Nephron (organoid): ENCODE results near the gene CCDC93.
"Not testable (repeated sequence)": the region's sequence is repeated elsewhere in the genome, so short reads cannot be mapped to it uniquely, and the experiment has no call there.

ENCODE experiments used
- H3K27ac Mint-ChIP-seq, 3 experiments: 2 replicates each; pipeline ENCODE4 v1.8.0; 2020; ENCODE audit warnings: mixed read lengths in 3 of 3, mild to moderate bottlenecking in 2 of 3, moderate library complexity in 1 of 3
- H3K27me3 Mint-ChIP-seq: 2 replicates; pipeline ENCODE4 v1.8.0; 2021; ENCODE audit warnings: low read depth, mild to moderate bottlenecking, moderate library complexity, mixed read lengths
- H3K36me3 Mint-ChIP-seq: 2 replicates; pipeline ENCODE4 v1.8.0; 2020; ENCODE audit warnings: low read depth, mixed read lengths
- H3K4me1 Mint-ChIP-seq: 2 replicates; pipeline ENCODE4 v1.8.0; 2020; ENCODE audit warnings: mixed read lengths
- H3K4me3 Mint-ChIP-seq, 3 experiments: 2 replicates each; pipeline ENCODE4 v1.8.0; 2020; ENCODE audit warnings: mild to moderate bottlenecking in 3 of 3, mixed read lengths in 3 of 3, moderate library complexity in 2 of 3
- H3K9me3 Mint-ChIP-seq: 2 replicates; pipeline ENCODE4 v1.8.0; 2020; ENCODE audit warnings: mixed read lengths
- CTCF ChIP-seq, 3 experiments: fragments of 200-600 bp; sonication (generic); IDR thresholded peaks; one replicate each; pipeline ENCODE4 v1.5.0; 2021; ENCODE audit warnings: antibody characterized with exemption in 3 of 3; ENCODE audit not compliant: unreplicated experiment in 3 of 3

Gene CCDC93

DNA sequence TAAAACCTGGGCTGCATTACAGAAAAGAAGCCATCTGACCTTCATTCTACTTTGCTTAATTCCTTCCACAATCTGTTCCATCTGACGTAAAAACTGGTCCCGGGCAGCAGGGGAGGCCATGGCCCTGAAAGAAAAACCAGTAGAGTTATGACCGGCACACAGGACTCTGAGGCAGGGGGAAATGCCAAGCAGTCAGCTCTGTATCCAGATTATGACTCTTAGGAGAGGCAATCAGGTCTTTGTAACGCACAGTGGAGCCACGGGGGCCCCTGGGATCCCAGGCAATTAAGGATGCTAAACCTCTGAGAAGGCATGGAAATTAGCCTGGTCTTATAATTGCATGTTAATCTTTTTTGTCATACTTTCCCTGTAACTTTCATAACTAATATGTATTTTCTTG lies 78.4 kb downstream of the CCDC93 start:
- Mint-ChIP-seq H3K27me3 (no peaks in the 10 kb centered on the region), H3K4me1 (no peaks in the 10 kb centered on the region), H3K4me3 (no peak overlapping the region), H3K9me3 (no peaks in the 10 kb centered on the region), H3K36me3 (peaks cover 53% of the 10 kb centered on the region), H3K27ac (no peak overlapping the region)
- TF ChIP-seq CTCF (IDR thresholded peaks at IDR 0.05; ENCODE audit: unreplicated experiment in 3 of 3) = no peak

DNA sequence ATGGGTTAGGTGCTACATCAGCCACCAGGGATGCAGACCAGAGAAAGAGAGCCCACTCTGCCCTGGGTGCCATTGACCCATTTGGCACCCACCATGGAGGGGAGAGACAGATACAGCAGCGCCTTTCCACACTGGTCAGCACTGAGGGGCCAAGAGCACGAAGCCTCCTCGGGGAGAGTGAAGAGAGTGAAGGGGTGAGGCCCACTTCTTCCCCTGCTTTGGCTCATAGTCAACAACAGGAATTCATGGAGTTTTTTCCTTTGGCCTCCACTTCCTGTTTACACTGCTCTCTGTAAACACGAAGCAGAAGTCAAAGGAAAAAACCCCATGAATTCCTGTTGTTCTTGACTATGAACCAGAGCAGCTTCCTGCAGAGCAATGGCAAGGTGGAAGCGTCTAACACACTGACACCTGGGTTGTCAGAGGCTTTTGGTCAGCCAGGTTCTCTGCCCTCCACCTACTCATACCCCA lies 80.0 kb downstream of the CCDC93 start:
- H3K27me3 Mint-ChIP-seq = no peaks in the 10 kb centered on the region
- H3K27ac Mint-ChIP-seq = no peak overlapping the region
- no peak for TF ChIP-seq CTCF (IDR thresholded peaks at IDR 0.05; ENCODE audit: unreplicated experiment in 3 of 3)
- no peak overlapping the region for H3K4me3 Mint-ChIP-seq
- H3K9me3 Mint-ChIP-seq = no peaks in the 10 kb centered on the region
- peaks cover 55% of the 10 kb centered on the region for H3K36me3 Mint-ChIP-seq
- no peaks in the 10 kb centered on the region for H3K4me1 Mint-ChIP-seq

DNA sequence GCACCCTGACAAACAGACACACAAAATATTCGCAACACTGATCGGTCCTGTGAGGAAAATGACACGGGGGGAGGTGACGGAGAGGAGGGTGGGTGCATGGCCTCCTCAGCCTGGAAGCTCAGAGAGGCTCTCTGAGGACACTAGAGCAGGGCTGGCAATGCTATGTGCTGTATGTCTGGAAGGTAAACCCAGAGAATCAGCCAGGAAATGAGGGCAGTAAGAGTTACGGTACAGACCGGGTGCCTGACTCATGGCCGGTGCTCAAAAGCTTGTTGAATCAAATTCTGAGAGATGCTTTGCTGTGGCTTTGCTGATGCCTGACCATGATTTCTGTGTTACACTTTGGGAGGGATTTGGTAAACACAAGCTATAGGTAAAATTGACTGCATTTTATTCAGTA lies 81.9 kb downstream of the CCDC93 start:
- Mint-ChIP-seq H3K4me1 (no peaks in the 10 kb centered on the region), H3K27me3 (no peaks in the 10 kb centered on the region), H3K27ac (no peak overlapping the region), H3K36me3 (peaks cover 67% of the 10 kb centered on the region), H3K4me3 (no peak overlapping the region), H3K9me3 (peaks cover 8% of the 10 kb centered on the region)
- TF ChIP-seq CTCF (IDR thresholded peaks at IDR 0.05; ENCODE audit: unreplicated experiment in 3 of 3) = no peak

DNA sequence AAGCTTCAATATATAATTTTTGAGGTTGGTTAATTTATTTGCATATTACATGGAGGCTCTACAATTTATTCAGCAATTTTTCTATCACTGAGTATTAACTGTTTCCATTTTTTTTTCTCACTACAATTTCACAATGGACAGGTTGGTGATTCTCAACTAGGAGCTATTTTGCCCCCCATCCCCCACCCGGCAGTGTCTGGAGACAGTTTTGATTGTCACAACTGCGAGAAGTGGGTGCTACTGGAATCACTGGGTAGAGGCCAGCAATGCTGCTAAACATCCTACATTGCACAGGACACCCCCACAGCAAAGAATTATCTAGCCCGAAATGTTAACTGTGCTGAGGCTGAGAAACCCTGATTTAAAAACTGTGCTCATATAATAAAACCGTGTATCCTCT lies 82.6 kb downstream of the CCDC93 start:
- Mint-ChIP-seq H3K36me3 (peaks cover 65% of the 10 kb centered on the region), H3K9me3 (peaks cover 9% of the 10 kb centered on the region), H3K27ac (no peak overlapping the region), H3K4me3 (no peak overlapping the region), H3K27me3 (no peaks in the 10 kb centered on the region), H3K4me1 (no peaks in the 10 kb centered on the region)
- no peak for TF ChIP-seq CTCF (IDR thresholded peaks at IDR 0.05; ENCODE audit: unreplicated experiment in 3 of 3)

- TF ChIP-seq CTCF (IDR thresholded peaks at IDR 0.05; ENCODE audit: unreplicated experiment in 3 of 3) = no peak
- Mint-ChIP-seq H3K27ac (no peak overlapping the region), H3K4me3 (no peak overlapping the region), H3K4me1 (no peaks in the 10 kb centered on the region), H3K36me3 (peaks cover 67% of the 10 kb centered on the region), H3K27me3 (no peaks in the 10 kb centered on the region), H3K9me3 (peaks cover 10% of the 10 kb centered on the region)
These were observed 83.1 kb downstream of the CCDC93 start for GRCh38 chr2:117930775-117931174.

DNA sequence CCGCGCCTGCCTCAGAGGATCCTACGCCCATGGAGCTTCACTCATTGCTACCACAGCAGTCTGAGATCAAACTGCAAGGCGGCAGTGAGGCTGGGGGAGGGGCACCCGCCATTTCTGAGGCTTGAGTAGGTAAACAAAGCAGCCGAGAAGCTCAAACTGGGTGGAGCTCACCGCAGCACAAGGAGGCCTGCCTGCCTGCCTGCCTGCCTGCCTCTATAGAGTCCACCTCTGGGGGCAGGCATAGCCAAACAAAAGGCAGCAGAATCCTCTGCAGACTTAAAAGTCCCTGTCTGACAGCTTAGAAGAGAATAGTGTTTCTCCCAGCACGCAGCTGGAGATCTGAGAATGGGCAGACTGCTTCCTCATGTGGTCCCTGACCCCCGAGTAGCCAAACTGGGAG lies 90.4 kb downstream of the CCDC93 start:
- H3K4me1 Mint-ChIP-seq, H3K27ac Mint-ChIP-seq, H3K4me3 Mint-ChIP-seq, H3K27me3 Mint-ChIP-seq: not testable (repeated sequence)
- Mint-ChIP-seq H3K36me3 (peaks cover 84% of the 10 kb centered on the region), H3K9me3 (peaks cover 24% of the 10 kb centered on the region)
